ENCODE measurements around the gene RPTOR. TPM values are rescaled to one million over a fixed set of nuclear protein-coding genes. Genes with fewer than 3 reads are reported as not detected.

The RPTOR gene
- total and polyA plus RNA-seq, 10 of the 15 experiments (the other 5 are each of a cell fraction or from before 2014, with no cell fraction given): 0.18 to 32.1 (median 7.8) TPM

GRCh38 chr17:80804466-80804865 lies 259.8 kb downstream of the RPTOR start (continued):
- TF ChIP-seq, protein P1, sequence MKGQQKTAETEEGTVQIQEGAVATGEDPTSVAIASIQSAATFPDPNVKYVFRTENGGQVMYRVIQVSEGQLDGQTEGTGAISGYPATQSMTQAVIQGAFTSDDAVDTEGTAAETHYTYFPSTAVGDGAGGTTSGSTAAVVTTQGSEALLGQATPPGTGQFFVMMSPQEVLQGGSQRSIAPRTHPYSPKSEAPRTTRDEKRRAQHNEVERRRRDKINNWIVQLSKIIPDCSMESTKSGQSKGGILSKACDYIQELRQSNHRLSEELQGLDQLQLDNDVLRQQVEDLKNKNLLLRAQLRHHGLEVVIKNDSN (IDR thresholded peaks at IDR 0.05; ENCODE audit: borderline replicate concordance, extremely low read length, insufficient read depth, low read depth, low read length): no peak

- DNase-seq (ENCODE audit: low read depth, low spot score): no peak
- BruUV-seq (replicated peaks): no TSS peak
- Histone ChIP-seq H3K27me3 (replicated peaks in 1 of 2; ENCODE audit: control insufficient read depth in 2 of 2, insufficient read depth in 2 of 2, low read length in 1 of 2) (no peaks in the 10 kb centered on the region), H3K4me3 (no peak overlapping the region), H3K4me2 (ENCODE audit: control insufficient read depth, insufficient read depth) (no peak overlapping the region), H2AFZ (ENCODE audit: control insufficient read depth, low read depth, low read length) (no peak overlapping the region), H4K20me1 (ENCODE audit: control insufficient read depth, insufficient read depth) (no peaks in the 10 kb centered on the region), H3K79me2 (ENCODE audit: control insufficient read depth, insufficient read depth, low read length) (no peaks in the 10 kb centered on the region), H3K4me1 (ENCODE audit: control insufficient read depth, insufficient read depth, low read length) (no peaks in the 10 kb centered on the region), H3K36me3 (ENCODE audit: control insufficient read depth in 2 of 2, insufficient read depth in 2 of 2, low read length in 1 of 2) (peaks cover 0 to 3% of the 10 kb centered on the region in 2 experiments; a peak in 3 of 4 replicates), H3K9ac (ENCODE audit: control insufficient read depth, insufficient read depth, low read length) (no peak overlapping the region), H3K27ac (ENCODE audit: control insufficient read depth, insufficient read depth) (no peak overlapping the region), H3K9me3 (replicated peaks; ENCODE audit: control insufficient read depth, insufficient read depth, low read length) (peaks cover 5% of the 10 kb centered on the region; the same call in 1 of the 3 replicates)
- 88% methylated on average over 15 of the region's 15 CpGs for WGBS (ENCODE audit: insufficient coverage, insufficient replicate concordance, low lambda C conversion rate, missing lambda C conversion rate)
- ChIA-PET RAD21 (ENCODE audit: unreplicated experiment) (no interaction called here), POLR2A (interaction anchor here (0.5 kb wide), 1 partner anchor 110 kb away, joined by 6 read pairs; no protein-coding TSS in a partner anchor), CTCF (no interaction called here), SMC1A (ENCODE audit: uncharacterized antibody, unreplicated experiment) (interaction anchor here (0.7 kb wide), 1 partner anchor 15 kb away, joined by 3 read pairs; no protein-coding TSS in a partner anchor)
- TF ChIP-seq HCFC1 (IDR thresholded peaks at IDR 0.05; ENCODE audit: low read length): no peak
- no peak for TF ChIP-seq ZNF384 (IDR thresholded peaks at IDR 0.05; ENCODE audit: borderline replicate concordance, low read depth, low read length)
- no peak for TF ChIP-seq RB1 (IDR thresholded peaks at IDR 0.05; ENCODE audit: borderline replicate concordance)
- TF ChIP-seq, protein P2, sequence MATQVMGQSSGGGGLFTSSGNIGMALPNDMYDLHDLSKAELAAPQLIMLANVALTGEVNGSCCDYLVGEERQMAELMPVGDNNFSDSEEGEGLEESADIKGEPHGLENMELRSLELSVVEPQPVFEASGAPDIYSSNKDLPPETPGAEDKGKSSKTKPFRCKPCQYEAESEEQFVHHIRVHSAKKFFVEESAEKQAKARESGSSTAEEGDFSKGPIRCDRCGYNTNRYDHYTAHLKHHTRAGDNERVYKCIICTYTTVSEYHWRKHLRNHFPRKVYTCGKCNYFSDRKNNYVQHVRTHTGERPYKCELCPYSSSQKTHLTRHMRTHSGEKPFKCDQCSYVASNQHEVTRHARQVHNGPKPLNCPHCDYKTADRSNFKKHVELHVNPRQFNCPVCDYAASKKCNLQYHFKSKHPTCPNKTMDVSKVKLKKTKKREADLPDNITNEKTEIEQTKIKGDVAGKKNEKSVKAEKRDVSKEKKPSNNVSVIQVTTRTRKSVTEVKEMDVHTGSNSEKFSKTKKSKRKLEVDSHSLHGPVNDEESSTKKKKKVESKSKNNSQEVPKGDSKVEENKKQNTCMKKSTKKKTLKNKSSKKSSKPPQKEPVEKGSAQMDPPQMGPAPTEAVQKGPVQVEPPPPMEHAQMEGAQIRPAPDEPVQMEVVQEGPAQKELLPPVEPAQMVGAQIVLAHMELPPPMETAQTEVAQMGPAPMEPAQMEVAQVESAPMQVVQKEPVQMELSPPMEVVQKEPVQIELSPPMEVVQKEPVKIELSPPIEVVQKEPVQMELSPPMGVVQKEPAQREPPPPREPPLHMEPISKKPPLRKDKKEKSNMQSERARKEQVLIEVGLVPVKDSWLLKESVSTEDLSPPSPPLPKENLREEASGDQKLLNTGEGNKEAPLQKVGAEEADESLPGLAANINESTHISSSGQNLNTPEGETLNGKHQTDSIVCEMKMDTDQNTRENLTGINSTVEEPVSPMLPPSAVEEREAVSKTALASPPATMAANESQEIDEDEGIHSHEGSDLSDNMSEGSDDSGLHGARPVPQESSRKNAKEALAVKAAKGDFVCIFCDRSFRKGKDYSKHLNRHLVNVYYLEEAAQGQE (IDR thresholded peaks at IDR 0.05; ENCODE audit: low read depth, low read length): no peak
- TF ChIP-seq MEF2B (IDR thresholded peaks at IDR 0.05; ENCODE audit: partially characterized antibody, poor library complexity, severe bottlenecking): no peak
- TF ChIP-seq ATF3 (IDR thresholded peaks at IDR 0.05; ENCODE audit: borderline replicate concordance, extremely low read depth, low read depth, low read length): no peak
- TF ChIP-seq NFYA (IDR thresholded peaks at IDR 0.05; ENCODE audit: borderline replicate concordance, low read depth, low read length): no peak
- FAIRE-seq: no peak
- intact Hi-C loops (cut with micrococcal nuclease; ENCODE audit: unreplicated experiment): no loop called here
- no peak for ATAC-seq
- in situ Hi-C loops (cut with MboI): no loop called here
Observed at GRCh38 chr17:80805032-80805751, 260.6 kb downstream of the RPTOR start.
